HG03175 (cell line): ENCODE measurements around the gene LINGO3.

Experiments used
- ATAC-seq: cut with Tn5 transposase; IDR thresholded peaks from one replicate; pipeline ENCODE4 v1.9.1; 2021; ENCODE audit warnings: mild to moderate bottlenecking, moderate library complexity; ENCODE audit not compliant: unreplicated experiment

LINGO3 gene

GRCh38 chr19:2328401-2329148 lies 20.6 kb upstream of the LINGO3 start, which contains the start of the genes LSM7 and SPPL2B:
Gene LSM7, minus strand, starts transcription at chr19:2328586. Its CDS starts 20 bp downstream, at chr19:2328566.
Gene SPPL2B, plus strand, starts transcription at chr19:2328684. Its CDS starts 26 bp downstream, at chr19:2328710.
- ATAC-seq: peak; percentile 51

- no peak for ATAC-seq
These were observed 19.9 kb upstream of the LINGO3 start for GRCh38 chr19:2327773-2328400.

- no peak for ATAC-seq
These were observed 18.9 kb upstream of the LINGO3 start for GRCh38 chr19:2326699-2327360.

GRCh38 chr19:2325281-2326046 lies 17.5 kb upstream of the LINGO3 start:
- no peak for ATAC-seq

- ATAC-seq: no peak
These were observed 16.4 kb upstream of the LINGO3 start for GRCh38 chr19:2324220-2324948.

GRCh38 chr19:2323707-2324106 lies 15.8 kb upstream of the LINGO3 start:
- ATAC-seq: no peak

- ATAC-seq: no peak
These were observed 13.8 kb upstream of the LINGO3 start for GRCh38 chr19:2321565-2322283.

GRCh38 chr19:2320939-2321338 lies 13.0 kb upstream of the LINGO3 start:
- ATAC-seq: no peak

GRCh38 chr19:2320049-2320448 lies 12.1 kb upstream of the LINGO3 start:
- ATAC-seq: no peak

- no peak for ATAC-seq
These were observed 11.6 kb upstream of the LINGO3 start for GRCh38 chr19:2319551-2319950.

GRCh38 chr19:2318923-2319322 lies 11.0 kb upstream of the LINGO3 start:
- no peak for ATAC-seq

GRCh38 chr19:2317756-2318155 lies 9.8 kb upstream of the LINGO3 start:
- no peak for ATAC-seq

- no peak for ATAC-seq
These were observed 9.3 kb upstream of the LINGO3 start for GRCh38 chr19:2317300-2317699.

- ATAC-seq: no peak
These were observed 7.9 kb upstream of the LINGO3 start for GRCh38 chr19:2315818-2316353.

GRCh38 chr19:2315121-2315817 lies 7.3 kb upstream of the LINGO3 start:
- ATAC-seq: no peak

GRCh38 chr19:2312820-2313501 lies 5.0 kb upstream of the LINGO3 start:
- ATAC-seq: no peak

GRCh38 chr19:2311093-2311492 lies 3.1 kb upstream of the LINGO3 start:
- no peak for ATAC-seq

GRCh38 chr19:2309734-2310362 lies 1.9 kb upstream of the LINGO3 start:
- ATAC-seq: no peak
